Endothelial cell of hepatic sinusoid (primary cell): ENCODE results near the gene TEX19.

ENCODE experiments used
- in situ Hi-C: cut with HindIII; loops from 2 replicates; pipeline ENCODE4 v1.10.0; 2017; ENCODE audit warnings: low sequenced_read_pairs

The TEX19 gene

DNA sequence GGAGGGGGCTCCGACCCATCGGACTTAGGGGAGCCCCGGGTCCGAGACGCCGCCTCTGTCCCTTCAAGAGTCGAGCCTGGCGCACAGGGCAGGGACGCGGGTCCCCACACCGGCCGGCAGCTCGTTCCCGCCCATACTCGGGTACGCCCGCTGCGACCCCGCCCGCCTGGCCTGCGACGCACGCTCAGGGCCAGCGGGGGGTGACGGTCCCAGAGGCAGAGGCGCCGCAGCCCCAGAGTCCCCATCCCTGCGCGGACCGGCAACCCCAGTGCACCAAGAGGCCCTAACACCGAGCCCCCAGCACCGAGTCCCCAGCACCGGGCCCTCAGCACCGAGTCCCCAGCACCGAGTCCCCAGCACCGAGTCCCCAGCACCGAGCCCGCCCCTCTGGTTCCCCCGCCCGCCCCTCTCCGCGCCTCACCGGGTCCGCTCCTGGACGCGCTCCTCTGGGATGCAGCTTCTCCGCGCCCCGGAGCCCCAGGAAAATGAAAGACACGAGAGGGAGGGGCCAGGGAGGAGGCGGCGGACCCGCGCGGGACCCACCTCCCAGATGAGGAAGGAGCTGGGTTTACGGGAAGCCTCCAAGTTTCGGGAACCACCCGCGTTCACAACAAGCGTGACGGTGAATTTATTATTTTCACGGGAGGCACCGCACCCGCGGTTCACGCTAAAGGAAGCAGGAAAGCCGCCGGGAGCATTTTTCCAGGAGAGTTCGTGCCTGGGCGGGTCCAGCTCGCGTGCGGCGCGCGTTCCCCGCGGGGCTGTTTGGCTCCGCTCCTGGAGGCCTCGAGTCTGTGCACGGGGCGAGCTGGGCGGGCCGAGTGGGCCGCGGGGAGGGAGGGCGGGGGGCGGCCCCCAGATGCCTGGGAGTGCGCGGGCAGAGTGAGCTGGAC lies 25.5 kb upstream of the TEX19 start, which contains the start of gene SECTM1:
TSS of gene SECTM1 (minus strand) at position 488 of the 893 bp plus-strand sequence. CDS start 6,526 bp downstream, outside the sequence.
- in situ Hi-C loops = loop anchor here (10.0 kb wide), 1 partner anchor 299 kb away; the partner anchor contains the start of genes DCXR and RAC3

DNA sequence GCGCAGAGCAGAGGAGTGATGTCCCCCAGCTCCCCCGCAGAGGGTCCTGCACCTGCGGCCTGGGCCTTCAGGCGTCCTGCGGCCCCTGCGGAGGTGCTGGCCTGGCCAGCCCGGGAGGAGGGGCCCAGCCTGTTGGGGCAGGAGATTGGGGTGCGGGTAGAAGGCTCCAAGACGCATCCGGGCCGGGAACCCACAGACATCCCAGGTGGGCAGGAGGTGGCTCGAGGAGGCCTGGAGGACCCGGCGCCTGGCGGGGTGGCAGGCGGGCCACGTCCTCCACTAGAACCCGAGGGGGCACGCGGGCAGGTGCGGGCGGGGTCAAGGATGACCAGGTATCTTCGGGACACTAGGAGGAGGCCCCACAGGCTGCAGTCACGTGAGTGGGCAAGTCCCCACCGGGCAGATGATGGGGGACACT lies 24.8 kb upstream of the TEX19 start:
- in situ Hi-C loops = loop anchor here (10.0 kb wide), 1 partner anchor 299 kb away; the partner anchor contains the start of genes DCXR and RAC3

DNA sequence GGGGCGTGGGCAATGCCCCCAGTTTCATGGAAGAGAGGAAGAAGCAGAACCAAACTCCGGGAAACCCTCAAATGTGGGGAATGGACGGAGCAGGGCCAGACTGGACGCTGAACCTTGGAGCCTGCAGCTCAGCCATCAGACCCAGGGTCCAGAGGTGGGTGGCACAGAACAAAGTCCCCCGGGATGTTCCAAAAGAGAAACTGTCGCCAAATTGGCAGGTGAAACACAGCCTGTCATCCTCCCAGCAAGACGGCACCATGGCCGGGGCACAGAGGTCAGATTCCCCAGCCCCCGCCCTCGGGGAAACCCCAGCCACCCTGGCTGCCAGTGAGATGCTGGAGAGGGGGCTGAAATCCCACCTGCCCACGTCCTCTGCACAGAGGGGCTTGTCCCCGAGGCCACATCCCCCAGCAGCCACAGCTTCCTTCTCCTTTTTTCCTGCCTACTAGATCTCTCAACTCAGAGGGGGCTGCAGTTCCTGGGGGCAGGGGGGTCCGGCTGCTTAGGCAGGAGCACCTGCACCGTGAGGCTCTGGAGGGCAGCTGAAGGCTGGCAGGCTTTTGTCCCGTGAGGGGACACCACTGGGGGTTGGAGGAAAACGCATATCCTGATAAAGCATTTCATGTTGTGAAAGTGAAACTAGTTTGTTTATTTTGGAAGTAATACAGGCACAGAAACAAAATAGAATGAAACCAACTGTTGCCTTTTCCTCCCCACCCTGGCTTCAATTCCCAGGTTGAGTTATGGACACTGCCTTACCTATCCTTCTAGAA lies 24.2 kb upstream of the TEX19 start:
- in situ Hi-C loops = loop anchor here (10.0 kb wide), 1 partner anchor 300 kb away; the partner anchor contains the start of genes DCXR and RAC3

DNA sequence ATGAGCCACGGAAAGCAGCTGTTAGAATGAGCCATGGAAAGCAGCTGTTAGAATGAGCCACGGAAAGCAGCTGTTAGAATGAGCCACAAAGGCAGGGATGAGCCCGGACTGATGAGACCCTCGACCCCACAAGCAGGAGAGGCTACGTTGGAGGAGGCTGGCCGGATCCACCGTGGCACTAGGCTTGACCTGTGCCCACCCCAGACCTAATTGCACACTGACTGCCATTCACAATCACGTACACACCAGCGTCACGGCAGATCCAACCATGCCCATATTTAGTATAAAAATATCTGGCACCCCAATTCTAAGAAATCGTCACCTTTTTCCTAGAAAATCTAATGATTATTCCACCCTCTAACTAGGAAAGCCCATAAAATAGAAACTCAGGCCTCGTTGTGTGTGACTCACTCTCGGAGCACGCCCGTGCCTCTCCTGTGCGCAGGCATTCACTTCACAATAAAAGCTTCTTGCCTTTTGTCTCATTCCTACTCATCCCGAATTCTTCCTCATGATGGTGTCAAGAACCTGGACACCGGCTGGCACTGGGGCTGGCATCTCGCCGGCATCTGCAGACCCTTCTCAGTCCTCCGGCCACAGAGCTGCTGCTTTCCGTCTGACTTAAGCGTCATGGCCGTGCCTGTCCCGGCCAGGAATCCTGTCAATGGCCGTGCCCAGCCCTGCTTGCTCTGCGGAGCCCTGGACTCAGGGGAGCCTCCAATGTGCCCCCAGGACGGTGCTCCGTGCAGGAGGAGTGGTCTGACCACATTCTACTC lies 20.0 kb upstream of the TEX19 start:
- in situ Hi-C loops = loop anchor here (10.0 kb wide), 1 partner anchor 304 kb away; the partner anchor contains the start of genes DCXR and RAC3

DNA sequence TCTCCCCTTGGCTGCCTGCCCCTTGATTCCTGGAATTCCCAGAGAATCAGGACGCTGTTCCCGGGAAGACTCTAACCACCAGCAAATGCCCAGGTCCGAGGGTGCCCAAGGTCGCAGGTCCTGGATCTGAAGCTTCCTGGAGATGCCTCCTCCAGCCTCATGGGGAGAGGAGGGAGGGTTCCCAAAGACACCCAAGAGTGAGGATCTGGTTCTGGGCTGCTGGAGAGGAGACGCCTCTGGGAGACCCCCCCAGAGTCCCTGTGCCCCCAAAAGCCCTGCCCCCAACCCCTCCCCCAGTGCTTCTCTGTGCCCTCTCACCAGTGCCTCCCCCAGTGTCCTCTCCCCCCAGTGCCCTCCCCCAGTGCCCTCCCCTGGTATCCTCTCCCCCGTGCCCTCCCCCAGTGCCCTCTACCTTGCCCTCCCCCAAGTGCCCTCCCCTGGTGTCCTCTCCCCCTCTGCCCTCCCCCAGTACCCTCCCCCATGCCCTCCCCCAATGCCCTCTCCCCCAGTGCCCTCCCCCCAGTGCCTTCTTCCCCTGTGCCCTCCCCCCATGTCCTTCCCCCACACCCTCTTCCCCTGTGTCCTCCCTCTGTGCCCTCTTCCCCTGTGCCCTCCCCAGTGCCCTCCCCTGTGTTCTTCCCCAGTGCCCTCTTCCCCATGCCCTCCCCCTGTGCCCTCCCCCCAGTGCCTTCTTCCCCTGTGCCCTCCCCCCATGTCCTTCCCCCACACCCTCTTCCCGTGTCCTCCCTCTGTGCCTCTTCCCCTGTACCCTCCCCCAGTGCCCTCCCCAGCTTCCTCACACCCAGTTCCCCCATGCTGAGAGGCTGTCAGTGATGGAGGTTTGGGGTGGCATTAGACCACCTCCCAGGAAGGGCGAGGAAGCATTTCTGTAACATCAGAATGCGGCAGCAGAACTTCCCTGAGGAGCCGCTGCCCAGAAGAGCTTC lies 19.1 kb upstream of the TEX19 start:
- in situ Hi-C loops = loop anchor here (10.0 kb wide), 1 partner anchor 305 kb away; the partner anchor contains the start of genes DCXR and RAC3

DNA sequence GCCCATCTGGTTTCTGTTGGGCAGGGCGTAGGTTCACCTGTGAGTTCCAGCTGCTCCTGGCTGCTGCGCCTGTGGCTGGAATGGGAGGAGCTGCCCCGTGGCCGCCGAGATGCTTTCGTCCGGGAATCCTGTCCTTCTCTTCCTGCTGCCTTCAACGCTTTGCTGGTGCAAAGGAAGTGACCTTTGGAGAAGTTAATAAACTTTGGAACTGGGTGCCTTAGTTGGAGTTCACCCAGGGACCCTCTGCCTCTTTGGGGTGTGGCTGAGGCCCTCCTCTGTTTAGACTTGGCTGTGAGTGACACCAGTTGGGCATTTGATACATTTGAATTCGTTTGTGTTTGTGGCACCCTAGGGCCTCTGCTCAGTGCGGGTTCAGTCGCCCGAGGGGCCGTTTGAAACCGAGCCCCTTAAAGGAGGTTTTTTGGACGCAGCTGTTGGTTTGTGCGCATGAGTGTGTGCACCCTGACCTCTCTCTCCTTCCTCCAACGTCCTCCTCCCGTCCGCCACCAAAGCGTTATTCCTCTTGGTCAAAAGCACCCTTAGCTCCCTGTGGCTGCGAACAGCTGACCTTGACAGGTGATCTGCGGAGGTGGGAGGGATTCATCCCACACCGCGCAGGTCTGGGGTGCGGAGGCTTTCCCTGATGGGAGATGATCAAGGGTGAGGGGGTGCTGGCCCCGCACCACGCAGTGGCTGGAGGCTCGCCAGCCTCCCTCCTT lies 16.5 kb upstream of the TEX19 start:
- in situ Hi-C loops = no loop called here

DNA sequence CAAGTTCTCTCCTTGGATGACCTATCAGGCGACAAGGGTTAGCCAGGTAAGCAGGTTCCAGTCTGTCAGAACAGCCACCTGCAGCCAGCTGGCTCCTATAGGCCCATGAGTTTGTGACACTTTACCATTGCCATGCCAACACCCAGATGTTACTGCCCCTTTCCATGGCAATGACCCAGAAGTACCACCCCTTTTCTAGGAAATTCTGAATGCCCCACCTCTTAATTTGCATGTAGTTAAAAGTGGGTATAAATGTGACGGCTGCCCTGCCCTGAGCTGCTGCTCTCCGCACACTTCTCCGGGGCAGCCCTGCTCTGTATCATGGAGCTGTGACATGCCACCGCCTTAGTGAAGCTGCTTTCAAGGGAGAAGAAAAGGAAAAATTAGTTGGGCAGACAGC lies 15.5 kb upstream of the TEX19 start:
- in situ Hi-C loops = no loop called here

DNA sequence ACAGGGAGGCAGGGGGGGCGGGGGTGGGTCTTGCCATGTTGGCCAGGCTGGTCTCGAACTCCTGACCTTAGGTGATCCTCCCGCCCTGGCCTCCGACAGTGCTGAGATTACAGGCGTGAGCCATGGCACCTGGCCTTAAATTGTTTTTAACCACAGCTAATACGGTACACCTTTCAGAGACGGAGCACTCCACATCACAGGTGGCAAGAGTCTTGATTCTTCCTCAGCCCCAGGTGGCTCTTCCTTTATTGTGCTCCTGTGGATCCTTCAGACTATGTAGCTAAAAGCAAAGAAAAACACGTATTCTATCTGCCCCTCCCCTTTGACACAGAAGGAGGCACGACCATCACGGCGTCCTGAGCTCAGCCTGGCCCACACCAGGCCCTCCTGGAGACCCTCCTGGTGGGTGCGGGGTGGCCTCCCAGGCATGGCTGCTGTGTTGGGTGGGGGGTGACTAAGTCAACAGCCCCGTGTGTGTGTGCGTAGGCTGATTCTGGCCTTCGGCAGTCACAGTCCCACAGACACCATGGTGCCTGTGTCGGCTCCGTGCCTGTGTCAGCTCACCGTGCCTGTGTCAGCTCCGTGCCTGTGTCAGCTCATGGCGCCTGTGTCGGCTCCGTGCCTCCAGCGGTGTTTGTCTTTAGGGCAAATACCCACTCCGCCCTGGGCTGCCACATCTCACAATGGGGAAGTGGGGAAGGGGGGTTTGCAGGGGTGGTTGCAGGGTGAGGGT lies 14.7 kb upstream of the TEX19 start:
- in situ Hi-C loops = no loop called here

DNA sequence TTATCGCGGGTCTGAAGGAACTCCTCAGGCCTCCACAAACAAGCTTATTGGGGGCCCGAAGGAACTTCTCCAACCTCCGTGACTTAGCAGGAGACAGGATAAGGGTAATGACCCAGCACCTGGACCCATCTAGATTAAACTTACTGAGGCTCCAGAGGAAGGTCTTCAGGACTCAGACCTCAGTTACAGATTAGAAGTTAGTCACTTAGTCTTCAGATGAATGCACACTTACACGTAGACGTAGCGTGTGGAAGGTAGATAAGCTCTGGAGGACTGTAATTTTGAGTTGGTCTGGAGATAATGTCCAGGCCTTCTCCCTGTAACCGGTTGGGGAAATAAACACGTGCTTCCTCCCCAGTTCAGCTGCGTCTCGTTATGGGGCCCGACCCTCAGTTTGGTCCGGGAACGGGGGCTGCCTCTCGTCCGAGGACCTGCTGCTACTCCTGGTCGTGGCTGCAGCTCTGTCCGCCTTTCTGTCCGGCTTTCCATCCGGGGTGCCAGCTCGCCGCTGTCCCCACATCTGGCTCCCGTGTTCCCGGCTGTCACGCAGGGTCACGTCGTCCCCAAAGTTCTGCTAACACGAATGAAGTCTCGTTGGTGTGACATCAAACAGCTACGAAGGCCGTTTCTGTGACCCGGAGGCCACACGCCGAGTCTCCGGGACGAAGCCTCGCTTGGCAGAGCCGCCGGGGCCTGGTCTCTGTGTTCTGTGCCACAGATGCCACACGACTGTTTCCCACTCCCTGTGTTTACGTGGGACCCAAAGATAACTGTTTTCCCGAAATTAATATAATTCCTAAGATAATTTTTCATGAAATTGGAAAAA lies 13.7 kb upstream of the TEX19 start:
- in situ Hi-C loops = loop anchor here (5.0 kb wide), 3 partner anchors 38 to 103 kb away; no protein-coding TSS in a partner anchor

DNA sequence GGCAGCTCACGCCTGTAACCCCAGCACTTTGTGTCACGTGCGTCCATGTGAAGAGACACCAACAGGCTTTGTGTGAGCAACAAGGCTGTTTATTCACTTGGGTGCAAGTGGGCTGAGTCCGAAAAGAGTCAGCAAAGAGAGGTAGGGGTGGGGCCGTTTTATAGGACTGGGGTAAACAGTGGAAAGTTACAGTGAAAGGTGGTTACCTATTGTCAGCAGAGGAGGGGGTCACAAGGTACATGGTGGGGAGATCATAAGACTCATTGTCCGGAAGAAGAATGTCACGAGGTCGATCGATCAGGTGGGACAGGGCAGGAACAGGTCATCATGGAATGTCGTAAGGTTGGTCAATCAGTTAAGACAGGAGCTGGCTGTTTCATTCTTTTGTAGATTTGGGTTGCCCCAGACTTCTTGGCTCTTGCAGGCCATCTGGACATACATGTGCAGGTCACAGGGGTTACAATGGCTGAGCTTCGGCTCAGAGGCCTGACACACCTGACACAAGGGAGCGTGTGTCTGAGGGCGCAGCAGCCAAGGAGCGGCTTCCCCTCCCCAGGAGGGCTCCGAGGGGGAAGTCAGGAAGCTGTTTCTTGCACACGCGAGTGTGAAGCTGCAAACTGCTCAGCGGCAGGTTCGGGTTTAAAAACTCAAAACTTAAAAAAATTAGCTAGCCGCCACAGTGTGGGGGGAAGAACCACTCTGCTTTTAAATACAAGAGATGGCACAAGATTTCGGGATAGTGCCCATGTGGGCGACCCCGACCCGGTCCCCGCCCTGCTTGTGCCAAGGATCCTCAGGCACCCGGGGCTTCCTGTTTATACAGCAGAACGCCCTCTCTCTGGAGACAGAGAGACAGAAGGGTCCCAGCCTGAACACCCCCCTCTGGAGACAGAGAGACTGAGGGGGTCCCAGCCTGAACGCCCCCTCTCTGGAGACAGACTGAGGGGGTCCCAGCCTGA lies 12.4 kb upstream of the TEX19 start:
- in situ Hi-C loops = loop anchor here (5.0 kb wide), 3 partner anchors 39 to 104 kb away; no protein-coding TSS in a partner anchor

DNA sequence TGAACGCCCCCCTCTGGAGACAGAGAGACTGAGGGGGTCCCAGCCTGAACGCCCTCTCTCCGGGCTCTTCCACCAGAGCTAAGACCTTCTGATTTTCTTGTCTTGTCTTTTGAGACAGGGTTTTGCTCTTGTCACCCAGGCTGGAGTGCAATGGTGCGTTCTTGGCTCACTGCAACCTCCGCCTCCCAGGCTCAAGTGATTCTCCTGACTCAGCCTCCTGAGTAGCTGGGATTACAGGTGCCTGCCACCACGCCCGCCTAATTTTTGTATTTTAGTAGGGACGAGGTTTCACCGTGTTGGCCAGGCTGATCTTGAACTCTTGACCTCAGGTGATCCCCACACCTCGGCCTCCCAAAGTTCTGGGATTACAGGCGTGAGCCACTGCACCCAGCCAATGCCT lies 11.1 kb upstream of the TEX19 start:
- in situ Hi-C loops = loop anchor here (5.0 kb wide), 3 partner anchors 41 to 106 kb away; no protein-coding TSS in a partner anchor

DNA sequence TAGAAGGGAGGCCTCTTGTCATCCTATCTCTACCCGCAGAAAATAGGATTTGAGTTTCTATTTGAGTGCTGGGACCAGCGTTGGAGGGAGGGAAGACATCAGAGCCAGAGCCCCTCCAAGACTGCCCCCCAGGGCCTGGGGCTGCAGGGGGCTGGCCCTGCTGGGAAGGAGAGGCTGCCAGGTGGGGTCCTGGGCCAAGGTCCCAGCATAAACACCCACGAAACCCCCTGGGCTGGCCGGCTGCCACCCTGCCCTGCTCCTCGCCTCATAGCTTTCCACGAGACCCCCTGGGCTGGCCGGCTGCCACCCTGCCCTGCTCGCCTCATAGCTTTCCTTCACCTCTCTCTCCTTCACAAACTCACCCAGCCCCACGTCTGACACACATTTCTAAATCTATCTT lies 10.6 kb upstream of the TEX19 start:
- in situ Hi-C loops = loop anchor here (5.0 kb wide), 3 partner anchors 41 to 106 kb away; no protein-coding TSS in a partner anchor

DNA sequence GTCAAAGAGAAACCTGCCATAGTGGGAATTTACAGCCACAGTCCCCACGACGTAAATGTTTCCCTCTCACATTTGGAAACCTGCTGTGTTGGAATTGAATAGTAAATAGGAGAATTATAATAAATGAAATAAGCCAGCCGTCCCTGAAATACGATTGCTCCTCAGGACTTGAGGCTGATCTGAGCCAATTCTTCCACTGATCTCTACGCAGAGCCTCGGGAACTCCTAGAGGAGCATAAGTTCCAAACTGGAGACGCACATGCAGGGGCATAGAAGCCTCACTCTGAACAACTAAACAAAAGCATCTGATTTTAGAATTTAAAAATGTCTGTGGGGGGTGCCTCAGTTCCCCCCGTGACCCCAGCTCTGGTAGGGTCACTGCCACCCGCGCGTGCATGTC lies 10.2 kb upstream of the TEX19 start:
- in situ Hi-C loops = loop anchor here (5.0 kb wide), 3 partner anchors 42 to 107 kb away; no protein-coding TSS in a partner anchor

DNA sequence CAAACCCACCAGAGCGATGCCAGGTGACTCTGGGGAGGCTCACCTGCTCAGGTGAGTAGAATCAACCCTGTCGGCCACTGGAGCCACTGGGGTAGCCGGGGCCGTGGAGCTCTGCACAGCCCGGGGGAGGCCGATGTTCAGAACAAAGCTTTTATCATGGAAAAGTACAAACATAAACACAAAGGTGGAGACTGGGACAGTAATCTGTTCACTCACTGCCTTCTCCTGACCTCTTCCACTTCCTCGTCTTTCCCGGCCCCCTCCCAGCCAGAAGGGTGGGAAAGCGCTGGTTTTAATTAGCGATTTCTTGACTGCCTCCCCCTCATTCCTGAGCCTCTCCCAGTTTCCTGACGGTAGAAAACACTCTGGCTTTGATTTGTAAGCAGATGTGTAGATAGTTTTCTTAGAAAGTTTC lies 9.8 kb upstream of the TEX19 start:
- in situ Hi-C loops = loop anchor here (5.0 kb wide), 3 partner anchors 42 to 107 kb away; no protein-coding TSS in a partner anchor

DNA sequence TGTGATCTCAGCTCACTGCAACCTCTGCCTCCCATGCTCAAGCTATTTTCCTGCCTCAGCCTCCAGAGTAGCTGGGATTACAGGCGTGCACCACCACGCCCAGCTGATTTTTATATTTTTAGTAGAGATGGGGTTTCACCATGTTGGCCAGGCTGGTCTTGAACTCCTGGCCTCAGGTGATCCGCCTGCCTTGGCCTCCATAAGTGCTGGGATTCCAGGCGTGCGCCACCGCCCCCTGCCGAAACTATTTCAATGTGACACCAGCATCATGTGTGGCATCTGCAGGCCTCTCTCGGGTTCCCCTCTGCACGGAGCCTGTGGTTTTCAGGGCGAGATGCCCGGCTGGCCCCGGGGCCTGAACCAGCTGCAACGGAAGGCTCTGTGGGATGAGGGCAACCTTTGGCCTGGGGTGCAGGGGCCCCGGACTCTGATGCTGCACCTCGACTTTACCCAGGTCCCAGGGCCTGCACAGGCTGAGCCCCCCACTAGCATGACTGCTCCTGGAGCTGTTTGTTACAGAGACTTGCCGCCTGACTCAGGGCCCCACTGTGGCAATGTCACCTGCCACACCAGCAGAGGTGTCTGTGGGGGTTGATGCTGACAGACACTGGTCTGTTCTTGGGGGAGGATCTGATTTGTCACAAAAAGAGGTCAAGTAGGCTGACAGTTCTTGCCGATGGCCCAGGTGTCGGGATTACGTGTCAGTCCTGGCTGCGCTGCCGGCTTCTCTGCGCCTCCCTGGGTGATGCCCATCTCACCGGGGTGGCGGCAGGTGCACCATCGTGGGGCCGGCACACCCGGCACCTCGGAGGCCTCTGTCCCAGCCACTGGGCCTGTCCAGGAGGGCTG lies 8.6 kb upstream of the TEX19 start:
- in situ Hi-C loops = no loop called here
